T-helper 17 cell (primary cell): Measurements from ENCODE around the gene TBX1. TPM values are rescaled to one million over a fixed set of nuclear protein-coding genes. Genes with fewer than 3 reads are reported as not detected.

Experiments used
- ATAC-seq: fragments of 150-1000 bp; cut with Tn5 transposase; 2 replicates; pipeline ENCODE4 v1.10.0; 2021; ENCODE audit warnings: mild to moderate bottlenecking, moderate library complexity
- DNase-seq, 3 donors: peaks; one replicate each; pipeline versions ENCODE4 v3.0.0 to v3.0.0-alpha.2; 2020 to 2021
- H3K9me3 ChIP-seq: one replicate; pipeline ENCODE4 v1.7.0; 2013; ENCODE audit warnings: low read length, mild to moderate bottlenecking; ENCODE audit not compliant: control insufficient read depth, poor library complexity, severe bottlenecking
- H3K27ac Mint-ChIP-seq: one replicate; pipeline ENCODE4 v1.8.0; 2022; ENCODE audit warnings: mild to moderate bottlenecking, moderate library complexity, mixed read lengths
- H3K27me3 Mint-ChIP-seq: one replicate; pipeline ENCODE4 v1.8.0; 2022; ENCODE audit warnings: mixed read lengths
- H3K36me3 Mint-ChIP-seq: one replicate; pipeline ENCODE4 v1.8.0; 2022; ENCODE audit warnings: low read depth, mixed read lengths
- H3K4me1 Mint-ChIP-seq: one replicate; pipeline ENCODE4 v1.8.0; 2022; ENCODE audit warnings: mild to moderate bottlenecking, mixed read lengths
- H3K4me3 Mint-ChIP-seq: one replicate; pipeline ENCODE4 v1.8.0; 2022; ENCODE audit warnings: mild to moderate bottlenecking, moderate library complexity, mixed read lengths
- total RNA-seq, 4 donors: library from RNA in 2 of 4; stranded (reverse) in 2 of 4; gene quantifications; one replicate each; pipeline ENCODE4 v1.2.3 and lab custom pipeline; 2022 to 2026

Gene TBX1
- total RNA-seq, 2 donors from 2014 or later, result not detected

DNA sequence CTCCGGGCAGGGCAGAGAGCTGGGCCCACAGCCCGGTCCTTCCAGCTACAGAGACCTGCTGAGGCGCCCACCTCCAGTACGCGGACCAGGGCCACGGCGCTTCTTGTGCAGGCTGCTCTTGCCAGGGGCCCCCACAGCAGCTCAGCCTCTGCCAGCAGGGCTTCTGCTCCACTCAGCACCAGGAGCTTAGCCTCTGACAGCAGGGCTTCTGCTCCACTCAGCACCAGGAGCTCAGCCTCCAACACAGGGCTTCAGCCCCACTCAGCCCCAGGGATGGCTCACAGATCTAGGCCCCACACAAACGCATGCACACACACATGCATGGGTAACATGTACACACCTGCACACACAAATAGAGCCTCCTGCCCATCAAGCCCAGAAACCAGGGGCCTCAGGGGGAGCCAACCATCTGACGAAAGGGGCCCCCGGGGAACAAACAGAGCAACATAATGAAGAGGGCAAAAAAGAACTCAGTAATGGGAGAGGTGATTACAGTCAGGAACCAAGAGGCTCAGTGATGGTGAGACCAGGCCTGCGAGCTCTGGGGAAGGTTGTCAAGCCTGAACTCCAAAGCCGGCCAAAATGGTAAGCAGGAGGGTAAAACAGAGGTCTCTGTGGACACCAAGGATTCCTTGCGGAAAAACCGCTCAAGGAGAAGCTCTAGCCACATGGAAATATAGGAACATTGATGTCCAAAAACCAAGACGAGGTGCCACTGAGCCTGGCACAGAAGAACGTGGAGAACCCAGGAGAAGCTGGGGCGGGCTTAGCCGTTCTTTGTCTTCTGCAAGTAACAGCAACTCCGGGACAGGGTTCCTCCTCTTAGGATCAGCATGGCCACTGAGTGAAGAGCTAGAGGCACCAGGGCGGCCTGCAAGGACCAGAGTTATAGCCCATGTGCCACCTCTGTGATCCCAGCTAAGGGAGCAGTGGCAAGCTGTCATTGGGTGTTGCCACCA lies 47.6 kb downstream of the TBX1 start:
- Mint-ChIP-seq H3K27me3 (no peaks in the 10 kb centered on the region), H3K27ac (no peak overlapping the region), H3K36me3 (no peaks in the 10 kb centered on the region), H3K4me1 (peaks cover 4% of the 10 kb centered on the region), H3K4me3 (no peak overlapping the region)
- ATAC-seq, result no peak
- no peaks in the 10 kb centered on the region for H3K9me3 ChIP-seq
- peak in 1 of 3 donors; percentile 1 for DNase-seq

DNA sequence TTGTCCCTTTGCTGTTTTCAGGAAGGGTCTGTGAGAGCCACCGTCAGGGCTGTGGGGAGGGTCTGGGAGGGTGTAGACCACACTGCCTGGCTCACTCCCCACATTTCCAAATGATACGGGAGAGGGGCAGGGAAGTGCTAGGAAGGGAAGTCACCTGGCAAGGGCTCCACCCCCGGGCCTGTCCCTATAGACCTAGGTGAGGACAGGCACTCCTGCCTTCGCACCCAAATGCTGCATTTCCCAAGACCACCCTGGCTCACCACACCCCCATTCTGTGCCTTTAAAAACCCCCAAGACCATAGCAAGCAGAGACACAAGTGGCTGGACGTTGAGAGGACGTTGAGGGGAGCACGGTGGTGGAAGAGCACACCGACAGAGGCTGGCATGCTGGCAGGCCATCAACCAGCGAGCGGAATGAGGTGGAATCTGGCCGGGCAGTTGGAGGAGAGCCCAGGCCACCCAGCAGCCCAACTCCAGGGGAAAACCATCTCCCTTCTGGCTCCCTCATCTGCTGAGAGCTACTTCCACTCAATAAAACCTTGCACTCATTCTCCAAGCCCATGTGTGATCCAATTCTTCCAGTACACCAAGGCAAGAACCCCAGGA lies 48.4 kb downstream of the TBX1 start:
- Mint-ChIP-seq H3K4me3 (no peak overlapping the region), H3K27me3 (no peaks in the 10 kb centered on the region), H3K27ac (no peak overlapping the region), H3K4me1 (peaks cover 4% of the 10 kb centered on the region), H3K36me3 (no peaks in the 10 kb centered on the region)
- DNase-seq (no peak), ATAC-seq (no peak)
- no peaks in the 10 kb centered on the region for H3K9me3 ChIP-seq

DNA sequence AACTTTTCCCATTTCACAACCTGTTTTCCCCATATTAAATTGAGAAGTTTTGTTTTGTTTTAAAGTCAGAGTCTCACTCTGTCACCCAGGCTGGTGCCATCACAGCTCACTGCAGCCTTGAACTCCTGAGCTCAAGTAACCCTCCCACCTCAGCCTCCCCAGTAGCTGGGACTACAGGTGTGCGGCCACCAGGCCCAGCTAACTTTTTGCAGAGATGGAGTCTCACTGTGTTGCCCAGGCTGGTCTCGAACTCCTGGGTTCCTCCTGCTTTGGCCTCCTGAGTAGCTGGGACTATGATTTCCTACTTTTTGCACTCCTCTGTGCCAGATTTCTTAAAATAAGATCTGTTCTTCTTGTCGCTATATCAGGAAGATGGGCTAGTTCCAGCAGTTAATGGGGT lies 49.2 kb downstream of the TBX1 start:
- Mint-ChIP-seq H3K27ac (no peak overlapping the region), H3K27me3 (no peaks in the 10 kb centered on the region), H3K36me3 (no peaks in the 10 kb centered on the region), H3K4me3 (no peak overlapping the region), H3K4me1 (peaks cover 4% of the 10 kb centered on the region)
- DNase-seq (no peak), ATAC-seq (no peak)
- H3K9me3 ChIP-seq, result no peaks in the 10 kb centered on the region

GRCh38 chr22:19810381-19811201 lies 50.0 kb downstream of the TBX1 start:
- Mint-ChIP-seq H3K36me3 (no peaks in the 10 kb centered on the region), H3K4me3 (peak overlapping the region; percentile 19), H3K27ac (no peak overlapping the region), H3K4me1 (peaks cover 4% of the 10 kb centered on the region), H3K27me3 (no peaks in the 10 kb centered on the region)
- H3K9me3 ChIP-seq, result no peaks in the 10 kb centered on the region
- ATAC-seq (peak; percentile 55), DNase-seq (peak in 2 of 3 donors; percentile 3 to 7)

DNA sequence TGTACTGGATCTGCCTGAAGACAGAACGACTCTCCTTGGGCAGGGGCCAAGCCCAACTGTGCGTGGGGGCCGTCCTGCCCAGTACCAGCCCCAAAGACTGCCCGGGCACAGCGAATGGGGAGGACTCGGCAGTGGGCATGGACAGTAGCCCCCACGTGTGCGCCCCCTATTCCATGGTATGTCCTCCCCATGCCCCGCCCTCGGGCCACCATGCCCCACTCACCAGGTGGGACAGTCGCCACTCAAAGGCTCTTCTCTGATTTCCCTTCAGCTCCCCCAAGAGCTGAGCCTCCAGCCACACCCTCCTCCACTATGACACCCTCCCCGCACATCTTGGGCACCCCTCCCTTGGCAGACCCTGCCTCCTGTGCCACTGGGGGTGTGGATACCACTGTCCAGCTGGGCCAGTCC lies 50.6 kb downstream of the TBX1 start:
- Mint-ChIP-seq H3K4me1 (peaks cover 6% of the 10 kb centered on the region), H3K4me3 (no peak overlapping the region), H3K36me3 (peaks cover 3% of the 10 kb centered on the region), H3K27me3 (no peaks in the 10 kb centered on the region), H3K27ac (no peak overlapping the region)
- DNase-seq (no peak), ATAC-seq (no peak)
- no peaks in the 10 kb centered on the region for H3K9me3 ChIP-seq

DNA sequence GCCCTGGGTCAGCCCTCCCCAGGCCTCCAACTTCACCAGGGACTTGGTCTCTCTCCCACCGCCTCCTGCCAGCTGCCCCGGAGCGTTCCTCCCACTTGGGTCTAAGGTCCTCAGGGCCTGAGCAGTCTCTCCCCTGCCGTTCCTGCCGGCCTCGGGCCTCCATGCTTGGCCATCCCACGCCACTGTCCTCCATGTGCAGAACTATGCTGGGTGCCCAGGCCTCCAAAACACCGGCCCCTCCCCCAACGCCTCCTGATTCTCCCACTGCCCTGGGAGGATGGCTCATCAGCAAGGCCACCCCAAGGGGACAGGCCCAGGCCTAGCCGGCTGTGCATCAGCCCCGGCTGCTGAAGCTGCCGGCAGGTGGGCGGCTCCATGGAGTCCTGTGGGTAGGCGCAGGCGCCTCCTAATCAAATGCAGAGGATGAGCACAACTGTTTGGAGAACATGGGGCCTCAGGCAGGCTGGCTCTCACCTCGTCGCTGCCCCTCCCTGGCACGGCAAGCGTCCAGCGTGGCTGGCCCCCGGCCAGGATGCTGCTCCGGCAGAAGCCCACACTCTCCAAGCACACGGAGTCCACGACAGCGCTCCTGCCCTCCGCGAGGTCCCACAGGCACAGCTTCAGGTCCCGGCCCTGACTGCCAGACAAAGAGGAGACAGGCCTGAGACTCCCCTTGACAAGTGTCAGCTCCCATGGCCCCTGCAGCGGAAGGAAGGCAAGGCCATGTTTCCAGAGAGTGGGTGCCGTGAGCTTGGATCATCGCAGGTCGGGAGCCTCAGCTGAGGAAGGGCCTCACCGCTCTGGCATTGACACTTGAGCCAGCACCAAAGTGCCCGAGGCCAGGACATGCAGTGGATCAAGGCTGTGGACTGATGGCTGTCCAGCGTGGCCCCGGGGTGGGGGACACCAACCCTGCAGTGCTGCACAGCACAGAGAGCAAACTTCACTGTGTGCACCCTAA lies 51.5 kb downstream of the TBX1 start:
- Mint-ChIP-seq H3K4me3 (no peak overlapping the region), H3K27me3 (no peaks in the 10 kb centered on the region), H3K27ac (no peak overlapping the region), H3K4me1 (peaks cover 11% of the 10 kb centered on the region), H3K36me3 (peaks cover 6% of the 10 kb centered on the region)
- ATAC-seq (no peak), DNase-seq (peak in 1 of 3 donors; percentile 2)
- no peaks in the 10 kb centered on the region for H3K9me3 ChIP-seq

DNA sequence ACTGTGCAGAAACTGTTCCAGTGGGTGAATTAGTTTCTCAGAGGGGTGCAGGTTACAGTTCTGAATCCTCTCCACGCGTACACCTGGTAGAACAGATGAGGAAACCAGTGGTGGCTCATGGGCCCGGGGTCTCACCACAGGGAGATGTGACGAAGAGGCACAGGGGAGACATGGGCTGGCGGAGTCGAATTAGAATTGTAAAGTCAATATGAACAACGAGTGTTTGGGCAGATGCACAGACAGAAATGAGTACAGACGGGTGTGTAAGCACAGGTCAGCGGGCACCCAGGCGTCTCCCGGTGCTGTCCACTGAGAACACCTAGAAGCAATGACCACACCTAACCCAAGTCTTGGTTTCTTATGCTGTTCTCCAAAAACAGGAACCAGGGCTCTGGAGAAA lies 52.3 kb downstream of the TBX1 start:
- no peaks in the 10 kb centered on the region for H3K9me3 ChIP-seq
- Mint-ChIP-seq H3K27ac (no peak overlapping the region), H3K36me3 (peaks cover 6% of the 10 kb centered on the region), H3K4me3 (no peak overlapping the region), H3K27me3 (no peaks in the 10 kb centered on the region), H3K4me1 (peaks cover 11% of the 10 kb centered on the region)
- DNase-seq (no peak), ATAC-seq (no peak)

DNA sequence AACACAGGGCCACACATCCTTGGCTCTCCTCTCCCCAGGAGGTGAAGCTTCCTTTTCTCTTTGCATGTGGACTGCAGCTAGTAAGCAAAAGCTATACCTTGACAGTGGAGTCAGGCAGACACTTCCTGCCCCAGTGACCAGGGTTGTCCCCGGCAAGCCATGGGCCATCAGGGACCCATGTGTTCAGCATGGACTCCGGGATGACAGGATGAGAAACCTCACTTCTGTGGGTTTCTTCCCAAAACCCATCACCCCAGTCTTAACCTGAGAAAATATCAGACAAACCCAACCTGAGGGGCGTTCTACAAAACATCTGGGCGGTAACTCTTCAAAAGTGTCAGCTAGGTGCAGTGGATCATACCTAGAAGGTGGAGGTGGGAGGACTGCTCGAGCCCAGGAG lies 53.9 kb downstream of the TBX1 start:
- Mint-ChIP-seq H3K27me3 (no peaks in the 10 kb centered on the region), H3K4me1 (peaks cover 11% of the 10 kb centered on the region)

DNA sequence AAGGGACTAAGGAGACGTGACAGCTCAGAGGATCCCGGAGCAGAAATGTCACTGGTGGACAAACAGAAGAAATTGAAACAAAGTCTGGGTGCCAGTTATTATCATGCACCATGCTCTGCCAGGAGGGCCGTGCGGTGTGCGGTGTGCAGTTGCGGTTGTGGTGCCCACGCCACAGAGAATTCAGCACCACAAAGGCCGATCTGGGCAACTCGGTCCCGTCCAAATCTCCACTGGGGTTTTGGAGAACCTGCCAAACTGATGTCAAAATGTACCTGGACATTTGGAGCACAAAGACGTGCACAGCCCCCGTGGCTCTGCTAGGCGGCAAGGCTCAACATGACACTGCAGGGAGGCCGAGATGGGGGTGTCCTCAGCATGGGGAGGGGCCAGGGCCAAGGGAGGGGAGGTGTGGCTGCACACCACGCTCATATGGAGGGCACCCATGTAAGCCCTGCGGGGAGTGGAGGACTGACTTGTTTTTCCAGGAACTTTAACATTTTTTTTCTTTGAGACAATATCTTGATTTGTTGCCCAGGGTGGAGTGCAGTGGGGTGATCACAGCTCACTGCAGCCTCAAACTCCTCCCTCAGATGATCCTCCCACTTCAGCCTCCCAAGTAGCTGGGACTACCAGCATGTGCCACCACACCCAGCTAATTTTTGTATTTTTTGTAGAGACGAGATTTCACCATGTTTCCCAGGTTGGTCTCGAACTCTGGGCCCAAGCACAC lies 54.7 kb downstream of the TBX1 start:
- Mint-ChIP-seq H3K4me3 (no peak overlapping the region), H3K27me3 (no peaks in the 10 kb centered on the region), H3K4me1 (peaks cover 11% of the 10 kb centered on the region), H3K36me3 (peaks cover 8% of the 10 kb centered on the region), H3K27ac (no peak overlapping the region)
- DNase-seq, result no peak
- no peak for ATAC-seq
- no peaks in the 10 kb centered on the region for H3K9me3 ChIP-seq

More for the DNA sequence above, 53.9 kb downstream of the TBX1 start:
- ATAC-seq (no peak), DNase-seq (no peak)
- no peaks in the 10 kb centered on the region for H3K9me3 ChIP-seq
- Mint-ChIP-seq H3K27ac (no peak overlapping the region), H3K36me3 (peaks cover 8% of the 10 kb centered on the region), H3K4me3 (no peak overlapping the region)

GRCh38 chr22:19815823-19816290 lies 55.3 kb downstream of the TBX1 start:
- H3K27ac Mint-ChIP-seq, result no peak overlapping the region
- H3K4me3 Mint-ChIP-seq, result no peak overlapping the region
- no peaks in the 10 kb centered on the region for H3K9me3 ChIP-seq
- H3K27me3 Mint-ChIP-seq, result no peaks in the 10 kb centered on the region
- H3K4me1 Mint-ChIP-seq, result peaks cover 11% of the 10 kb centered on the region
- DNase-seq, result no peak
- no peak for ATAC-seq
- peaks cover 8% of the 10 kb centered on the region for H3K36me3 Mint-ChIP-seq

DNA sequence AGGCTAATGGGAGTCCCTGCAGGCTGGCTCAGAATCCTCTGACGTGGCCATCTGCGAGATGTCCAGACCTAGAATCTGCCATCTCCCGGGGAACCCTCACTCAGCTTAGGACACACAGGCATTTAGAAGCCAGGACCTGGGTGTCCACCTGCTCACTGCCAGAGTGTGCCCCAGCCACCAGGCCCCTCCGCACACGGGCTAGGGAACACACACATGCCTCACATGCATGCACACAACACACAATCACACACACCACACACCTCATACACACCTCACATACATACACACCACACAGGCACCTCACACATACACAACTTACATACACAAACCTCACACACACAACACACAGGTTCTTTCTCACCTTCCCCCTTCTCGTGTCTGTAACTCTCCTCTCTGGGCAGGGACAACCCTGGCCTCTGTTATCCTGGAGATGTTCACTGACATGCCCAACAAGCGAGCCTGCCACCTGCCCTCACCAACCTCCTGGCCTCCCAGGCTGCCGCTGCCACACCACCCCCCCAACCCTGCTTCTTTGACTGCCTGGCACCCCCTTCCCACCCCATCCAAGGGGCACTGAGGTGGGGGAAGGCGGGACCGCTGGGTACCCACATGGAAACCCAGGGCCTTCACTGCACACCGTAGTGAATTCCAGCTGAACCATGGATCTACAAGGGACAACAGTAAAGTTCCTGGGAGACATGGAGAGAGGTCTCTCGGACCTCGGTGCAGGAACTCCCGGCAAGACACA lies 56.0 kb downstream of the TBX1 start:
- ATAC-seq (no peak), DNase-seq (no peak)
- H3K27ac Mint-ChIP-seq, result peak overlapping the region; percentile 77
- peaks cover 9% of the 10 kb centered on the region for H3K4me1 Mint-ChIP-seq
- no peaks in the 10 kb centered on the region for H3K9me3 ChIP-seq
- H3K4me3 Mint-ChIP-seq, result no peak overlapping the region
- no peaks in the 10 kb centered on the region for H3K27me3 Mint-ChIP-seq
- H3K36me3 Mint-ChIP-seq, result peaks cover 8% of the 10 kb centered on the region
